PC-9 (cell line): Measurements from ENCODE around the gene OR6C68. TPM values are rescaled to one million over a fixed set of nuclear protein-coding genes. Genes with fewer than 3 reads are reported as not detected.
"Not testable (repeated sequence)": the region's sequence is repeated elsewhere in the genome, so short reads cannot be mapped to it uniquely, and the experiment has no call there.

Experiments
- BruUV-seq: library from RNA; stranded (reverse); fragments of 400-500 nt; replicated peaks from 2 replicates; lab custom pipeline; 2021; lab: Mats Ljungman, UMichigan
- CTCF ChIA-PET: fragments of 300-600 bp; sonication (Branson Sonifier 250); formaldehyde crosslinking; loops from one replicate; lab custom pipeline; 2022; ENCODE audit warnings: antibody characterized with exemption; lab: Charles Lee
- POLR2A ChIA-PET: fragments of 300-600 bp; sonication (Branson Sonifier 250); formaldehyde crosslinking; loops from one replicate; lab custom pipeline; 2022; ENCODE audit warnings: antibody characterized with exemption; ENCODE audit not compliant: unreplicated experiment; lab: Charles Lee
- DNase-seq, 2 experiments: peaks; one replicate each; pipeline versions ENCODE4 v3.0.0 to v3.0.0-alpha.2; 2015 to 2022; ENCODE audit warnings: mixed read lengths in 1 of 2
- H2AFZ ChIP-seq: fragments of 200-600 bp; sonication (generic); 2 replicates; pipeline ENCODE4 v1.8.1; 2017; ENCODE audit warnings: antibody characterized with exemption
- H3F3A ChIP-seq: fragments of 200-600 bp; sonication (generic); 2 replicates; pipeline ENCODE4 v1.8.1; 2017; ENCODE audit warnings: antibody characterized with exemption, mild to moderate bottlenecking, low read depth; ENCODE audit not compliant: insufficient read depth
- H3K27ac ChIP-seq: fragments of 200-600 bp; sonication (generic); 2 replicates; pipeline ENCODE4 v1.6.1; 2016; ENCODE audit warnings: mixed run types
- H3K27me3 ChIP-seq: fragments of 200-600 bp; sonication (generic); 2 replicates; pipeline ENCODE4 v1.6.1; 2016; ENCODE audit warnings: low read depth, mixed run types; ENCODE audit not compliant: insufficient read depth
- H3K36me3 ChIP-seq: fragments of 200-600 bp; sonication (generic); 2 replicates; pipeline ENCODE4 v1.6.1; 2016; ENCODE audit warnings: low read depth, mixed run types
- H3K4me1 ChIP-seq: fragments of 200-600 bp; sonication (generic); replicated peaks from 2 replicates; pipeline ENCODE4 v1.6.1; 2016; ENCODE audit warnings: mixed run types; ENCODE audit not compliant: insufficient read depth
- H3K4me2 ChIP-seq: fragments of 200-600 bp; sonication (generic); 2 replicates; pipeline ENCODE4 v1.6.1; 2017; ENCODE audit warnings: mixed run types
- H3K4me3 ChIP-seq: fragments of 200-600 bp; sonication (generic); 2 replicates; pipeline ENCODE4 v1.6.1; 2016; ENCODE audit warnings: mixed run types
- H3K79me2 ChIP-seq: fragments of 200-600 bp; sonication (generic); 2 replicates; pipeline ENCODE4 v1.6.1; 2017; ENCODE audit warnings: low read depth, mixed run types
- H3K9me2 ChIP-seq: fragments of 200-600 bp; sonication (generic); 2 replicates; pipeline ENCODE4 v1.8.1; 2017; ENCODE audit warnings: mild to moderate bottlenecking; ENCODE audit not compliant: insufficient read depth
- H3K9me3 ChIP-seq: fragments of 200-600 bp; sonication (generic); 2 replicates; pipeline ENCODE4 v1.8.1; 2016; ENCODE audit warnings: low read depth; ENCODE audit not compliant: insufficient read depth
- H4K20me1 ChIP-seq: fragments of 200-600 bp; sonication (generic); 2 replicates; pipeline ENCODE4 v1.8.1; 2017; ENCODE audit not compliant: insufficient read depth
- EZH2 ChIP-seq: fragments of 200-600 bp; sonication (generic); IDR thresholded peaks from 2 replicates; pipeline ENCODE4 v1.8.0; 2017; ENCODE audit warnings: antibody characterized with exemption, low read depth
- intact Hi-C: fragments of 100-400 bp; cut with micrococcal nuclease; formaldehyde crosslinking; loops from one replicate; pipeline ENCODE4 v1.10.0; 2022; ENCODE audit not compliant: unreplicated experiment
- total RNA-seq: library from RNA; stranded (reverse); gene quantifications from 2 replicates; pipeline ENCODE4 v1.2.3, GENCODE V29; 2021
- TF ChIP-seq, protein P1 (sequence below): fragments of 200-600 bp; sonication (generic); conservative IDR thresholded peaks from 2 replicates; pipeline ENCODE4 v1.6.1; 2017; ENCODE audit warnings: mixed run types, antibody characterized with exemption, mild to moderate bottlenecking, moderate library complexity

Gene OR6C68
- total RNA-seq, 1 experiment from 2014 or later: not detected

DNA sequence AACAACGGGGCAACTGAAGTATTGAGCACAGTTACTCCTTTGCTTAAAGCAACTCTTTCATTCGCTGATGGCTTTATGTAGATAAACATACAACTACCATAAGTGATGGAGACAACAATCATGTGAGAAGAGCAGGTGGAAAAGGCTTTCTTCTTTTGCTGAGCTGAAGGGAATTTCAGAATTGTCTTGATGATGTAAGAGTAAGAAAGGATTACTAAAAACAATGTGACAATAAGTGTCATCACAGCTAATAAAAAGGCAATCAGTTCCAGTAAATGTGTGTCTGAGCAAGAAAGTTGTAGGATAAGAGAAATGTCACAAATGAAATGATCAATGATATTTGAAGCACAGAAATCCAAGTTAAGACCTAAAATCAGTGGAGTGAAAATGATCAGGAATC is 22.9 kb upstream of the OR6C68 start:
- Histone ChIP-seq H3F3A (no peaks in the 10 kb centered on the region), H3K4me1 (no peaks in the 10 kb centered on the region), H3K27ac (no peak overlapping the region), H3K36me3 (no peaks in the 10 kb centered on the region), H3K27me3 (no peaks in the 10 kb centered on the region), H3K4me2 (no peak overlapping the region), H3K9me2 (no peaks in the 10 kb centered on the region), H3K79me2 (no peaks in the 10 kb centered on the region), H4K20me1 (no peaks in the 10 kb centered on the region), H2AFZ (no peak overlapping the region), H3K9me3 (no peaks in the 10 kb centered on the region), H3K4me3 (no peak overlapping the region)
- DNase-seq: no peak
- POLR2A ChIA-PET: no interaction called here
- intact Hi-C loops: no loop called here
- BruUV-seq: no TSS peak
- no peak for TF ChIP-seq EZH2
- TF ChIP-seq, protein P1, sequence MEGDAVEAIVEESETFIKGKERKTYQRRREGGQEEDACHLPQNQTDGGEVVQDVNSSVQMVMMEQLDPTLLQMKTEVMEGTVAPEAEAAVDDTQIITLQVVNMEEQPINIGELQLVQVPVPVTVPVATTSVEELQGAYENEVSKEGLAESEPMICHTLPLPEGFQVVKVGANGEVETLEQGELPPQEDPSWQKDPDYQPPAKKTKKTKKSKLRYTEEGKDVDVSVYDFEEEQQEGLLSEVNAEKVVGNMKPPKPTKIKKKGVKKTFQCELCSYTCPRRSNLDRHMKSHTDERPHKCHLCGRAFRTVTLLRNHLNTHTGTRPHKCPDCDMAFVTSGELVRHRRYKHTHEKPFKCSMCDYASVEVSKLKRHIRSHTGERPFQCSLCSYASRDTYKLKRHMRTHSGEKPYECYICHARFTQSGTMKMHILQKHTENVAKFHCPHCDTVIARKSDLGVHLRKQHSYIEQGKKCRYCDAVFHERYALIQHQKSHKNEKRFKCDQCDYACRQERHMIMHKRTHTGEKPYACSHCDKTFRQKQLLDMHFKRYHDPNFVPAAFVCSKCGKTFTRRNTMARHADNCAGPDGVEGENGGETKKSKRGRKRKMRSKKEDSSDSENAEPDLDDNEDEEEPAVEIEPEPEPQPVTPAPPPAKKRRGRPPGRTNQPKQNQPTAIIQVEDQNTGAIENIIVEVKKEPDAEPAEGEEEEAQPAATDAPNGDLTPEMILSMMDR: no peak
- CTCF ChIA-PET: no interaction called here

DNA sequence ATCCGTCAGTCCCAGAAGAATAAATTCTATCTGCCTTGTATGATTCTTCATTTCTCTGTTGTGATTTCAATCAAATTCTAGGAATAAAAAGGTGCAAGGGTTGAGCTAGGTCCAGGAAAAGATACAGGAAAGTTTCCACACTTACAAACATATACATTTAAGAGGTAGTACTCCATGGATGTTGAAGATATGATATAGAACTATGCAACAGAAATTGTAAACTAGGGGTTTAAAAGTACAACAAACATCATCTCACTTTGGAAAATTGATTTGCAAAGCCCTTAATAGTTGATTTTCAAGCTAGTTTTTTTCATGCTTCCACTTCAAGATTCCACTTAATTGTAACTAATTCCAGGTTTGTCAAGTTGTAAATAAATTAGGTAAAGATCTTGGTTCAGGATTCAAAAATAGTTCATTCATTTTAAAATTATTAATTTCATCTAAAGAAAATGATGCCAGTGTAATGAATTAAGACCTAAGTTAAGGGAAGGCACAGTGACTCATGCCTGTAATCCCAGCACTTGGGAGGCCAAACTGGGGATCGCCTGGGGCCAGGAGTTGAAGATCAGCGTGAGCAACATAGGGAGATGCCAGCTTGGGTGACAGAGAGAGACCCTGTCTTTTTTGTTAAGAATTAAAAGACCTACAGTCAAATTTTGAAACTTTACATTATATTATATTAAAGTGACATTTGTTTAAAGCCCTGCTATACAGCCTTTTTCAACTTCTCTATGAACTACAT is 21.9 kb upstream of the OR6C68 start, which contains the start of gene OR6C70:
TSS of gene OR6C70 (minus strand) at position 51 of the 742 bp plus-strand sequence. CDS start at position 51, 0 bp downstream.
- Histone ChIP-seq H3K9me3 (no peaks in the 10 kb centered on the region), H2AFZ (no peak within 1 kb of the TSS), H3K36me3 (no peaks in the 10 kb centered on the region), H3K4me2 (no peak within 1 kb of the TSS), H3K4me3 (no peak within 1 kb of the TSS), H3K27me3 (no peaks in the 10 kb centered on the region), H4K20me1 (no peaks in the 10 kb centered on the region), H3K9me2 (no peaks in the 10 kb centered on the region), H3K79me2 (no peaks in the 10 kb centered on the region), H3K4me1 (no peaks in the 10 kb centered on the region), H3K27ac (no peak within 1 kb of the TSS), H3F3A (no peaks in the 10 kb centered on the region)
- BruUV-seq: no TSS peak
- ChIA-PET POLR2A (no interaction called here), CTCF (no interaction called here)
- TF ChIP-seq, protein P1: no peak
- intact Hi-C loops: no loop called here
- no peak for DNase-seq

DNA sequence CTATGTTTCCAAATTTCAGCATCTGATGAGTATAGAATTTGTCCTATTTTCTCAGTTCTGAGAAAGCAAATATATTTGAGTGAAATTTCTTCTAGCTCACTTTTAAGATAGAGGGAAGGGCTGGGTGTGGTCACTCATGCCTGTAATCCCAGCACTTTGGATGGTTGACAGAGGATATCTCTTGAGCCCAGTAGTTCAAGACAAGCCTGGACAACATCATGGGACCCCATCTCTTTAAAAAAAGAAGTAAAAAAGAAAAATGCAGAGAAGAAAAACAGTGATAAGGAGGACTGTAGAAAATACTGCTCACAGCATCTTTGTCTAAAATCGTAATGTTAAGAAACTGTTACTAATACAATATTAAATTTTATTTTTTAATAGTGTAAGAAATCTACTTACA is 19.9 kb upstream of the OR6C68 start:
- ChIA-PET CTCF (no interaction called here), POLR2A (no interaction called here)
- Histone ChIP-seq H3K36me3 (no peaks in the 10 kb centered on the region), H3K9me3 (no peaks in the 10 kb centered on the region), H3K4me2 (no peak overlapping the region), H3K79me2 (no peaks in the 10 kb centered on the region), H3K27ac (no peak overlapping the region), H4K20me1 (no peaks in the 10 kb centered on the region), H3K27me3 (no peaks in the 10 kb centered on the region), H2AFZ (no peak overlapping the region), H3K4me1 (no peaks in the 10 kb centered on the region), H3K9me2 (no peaks in the 10 kb centered on the region), H3K4me3 (no peak overlapping the region), H3F3A (no peaks in the 10 kb centered on the region)
- intact Hi-C loops: no loop called here
- DNase-seq: no peak
- TF ChIP-seq EZH2: no peak
- TF ChIP-seq, protein P1: no peak
- no TSS peak for BruUV-seq

DNA sequence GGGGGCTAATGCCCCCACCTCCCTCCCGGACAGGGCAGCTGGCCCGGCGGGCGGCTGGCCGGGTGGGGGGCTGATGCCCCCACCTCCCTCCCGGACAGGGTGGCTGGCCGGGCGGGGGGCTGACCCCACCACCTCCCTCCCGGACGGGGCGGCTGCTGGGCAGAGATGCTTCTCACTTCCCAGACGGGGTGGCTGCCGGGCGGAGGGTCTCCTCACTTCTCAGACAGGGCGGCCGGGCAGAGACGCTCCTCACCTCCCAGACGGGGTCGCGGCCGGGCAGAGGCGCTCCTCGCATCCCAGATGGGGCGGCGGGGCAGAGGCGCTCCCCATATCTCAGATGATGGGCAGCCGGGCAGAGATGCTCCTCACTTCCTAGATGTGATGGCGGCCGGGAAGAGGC is 13.0 kb upstream of the OR6C68 start:
- H3K9me3 ChIP-seq, H3K36me3 ChIP-seq, H3K79me2 ChIP-seq, H3F3A ChIP-seq, BruUV-seq, intact Hi-C loops, H3K4me2 ChIP-seq, H3K27ac ChIP-seq, H3K4me3 ChIP-seq, POLR2A ChIA-PET, CTCF ChIA-PET, H3K9me2 ChIP-seq, H2AFZ ChIP-seq, H3K27me3 ChIP-seq, H3K4me1 ChIP-seq, H4K20me1 ChIP-seq, DNase-seq: not testable (repeated sequence)

DNA sequence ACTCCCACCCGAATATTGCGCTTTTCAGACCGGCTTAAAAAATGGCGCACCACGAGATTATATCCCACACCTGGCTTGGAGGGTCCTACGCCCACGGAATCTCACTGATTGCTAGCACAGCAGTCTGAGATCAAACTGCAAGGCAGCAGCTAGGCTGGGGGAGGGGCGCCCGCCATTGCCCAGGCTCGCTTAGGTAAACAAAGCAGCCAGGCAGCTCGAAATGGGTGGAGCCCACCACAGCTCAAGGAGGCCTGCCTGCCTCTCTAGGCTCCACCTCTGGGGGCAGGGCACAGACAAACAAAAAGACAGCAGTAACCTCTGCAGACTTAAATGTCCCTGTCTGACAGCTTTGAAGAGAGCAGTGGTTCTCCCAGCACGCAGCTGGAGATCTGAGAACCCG is 7.9 kb upstream of the OR6C68 start:
- H3K27ac ChIP-seq, intact Hi-C loops, H3K79me2 ChIP-seq, H3K36me3 ChIP-seq, H3F3A ChIP-seq, CTCF ChIA-PET, H3K27me3 ChIP-seq, H3K4me3 ChIP-seq, H2AFZ ChIP-seq, H3K4me1 ChIP-seq, H3K9me2 ChIP-seq, H3K4me2 ChIP-seq, POLR2A ChIA-PET, H4K20me1 ChIP-seq, BruUV-seq, H3K9me3 ChIP-seq: not testable (repeated sequence)
- DNase-seq: peak in 1 of 2 experiments; percentile 1
